ENCODE measurements around the gene HVCN1. TPM values are rescaled to one million over a fixed set of nuclear protein-coding genes. Genes with fewer than 3 reads are reported as not detected.
A peak's percentile ranks its signal among the peaks of the same experiment; 100 is the strongest.

HVCN1 gene
- total RNA-seq, 3 donors from 2014 or later (not counting 1 experiment from before 2014, with no cell fraction given) = 12.5 to 18.4 (median 18.0) TPM

DNA sequence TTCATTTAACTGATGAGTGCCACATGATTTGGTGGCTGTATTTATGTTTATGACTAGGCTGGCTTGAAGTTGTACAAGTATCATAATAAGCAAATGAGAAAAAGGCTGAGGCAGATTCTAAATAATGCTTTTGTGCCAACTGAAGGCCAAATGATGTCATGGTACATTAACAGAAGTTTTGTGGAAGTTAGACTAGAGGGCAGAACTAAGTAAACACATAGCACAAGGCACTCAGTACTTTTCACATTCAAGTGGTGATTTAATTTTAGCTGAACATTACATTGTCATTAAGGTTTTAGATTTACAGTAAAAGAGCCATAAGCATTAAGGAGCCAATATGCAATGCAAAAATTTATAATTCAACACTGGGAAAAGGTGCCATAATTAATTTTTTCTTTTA is 32.7 kb upstream of the HVCN1 start:
- Mint-ChIP-seq H3K27ac (peak overlapping the region in 1 of 2 donors; percentile 26), H3K36me3 (peaks cover 33% of the 10 kb centered on the region), H3K4me1 (peaks cover 7 to 15% of the 10 kb centered on the region in 2 donors), H3K27me3 (ENCODE audit: low read depth in 2 of 2) (no peaks in the 10 kb centered on the region), H3K9me3 (no peaks in the 10 kb centered on the region), H3K4me3 (no peak overlapping the region)
- DNase-seq (no peak), ATAC-seq (no peak)
- peaks cover 7% of the 10 kb centered on the region for H3K4me1 ChIP-seq (ENCODE audit: control insufficient read depth, insufficient read depth, low read length)
- TF ChIP-seq, protein P1, sequence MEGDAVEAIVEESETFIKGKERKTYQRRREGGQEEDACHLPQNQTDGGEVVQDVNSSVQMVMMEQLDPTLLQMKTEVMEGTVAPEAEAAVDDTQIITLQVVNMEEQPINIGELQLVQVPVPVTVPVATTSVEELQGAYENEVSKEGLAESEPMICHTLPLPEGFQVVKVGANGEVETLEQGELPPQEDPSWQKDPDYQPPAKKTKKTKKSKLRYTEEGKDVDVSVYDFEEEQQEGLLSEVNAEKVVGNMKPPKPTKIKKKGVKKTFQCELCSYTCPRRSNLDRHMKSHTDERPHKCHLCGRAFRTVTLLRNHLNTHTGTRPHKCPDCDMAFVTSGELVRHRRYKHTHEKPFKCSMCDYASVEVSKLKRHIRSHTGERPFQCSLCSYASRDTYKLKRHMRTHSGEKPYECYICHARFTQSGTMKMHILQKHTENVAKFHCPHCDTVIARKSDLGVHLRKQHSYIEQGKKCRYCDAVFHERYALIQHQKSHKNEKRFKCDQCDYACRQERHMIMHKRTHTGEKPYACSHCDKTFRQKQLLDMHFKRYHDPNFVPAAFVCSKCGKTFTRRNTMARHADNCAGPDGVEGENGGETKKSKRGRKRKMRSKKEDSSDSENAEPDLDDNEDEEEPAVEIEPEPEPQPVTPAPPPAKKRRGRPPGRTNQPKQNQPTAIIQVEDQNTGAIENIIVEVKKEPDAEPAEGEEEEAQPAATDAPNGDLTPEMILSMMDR (IDR thresholded peaks at IDR 0.05) = no peak
- no peaks in the 10 kb centered on the region for H3K9me3 ChIP-seq (ENCODE audit: control insufficient read depth, insufficient read depth, low read length)
- peaks cover 85% of the 10 kb centered on the region for H3K36me3 ChIP-seq (ENCODE audit: control insufficient read depth, insufficient read depth, low read length)
- no peak overlapping the region for H3K4me3 ChIP-seq (ENCODE audit: low read length)
- H3K27ac ChIP-seq (ENCODE audit: low read length) = no peak overlapping the region
- no peaks in the 10 kb centered on the region for H3K27me3 ChIP-seq (ENCODE audit: control insufficient read depth, insufficient read depth, low read length)
- intact Hi-C loops (cut with micrococcal nuclease) = no loop called here

- Histone ChIP-seq H3K27me3 (ENCODE audit: control insufficient read depth, insufficient read depth, low read length) (no peaks in the 10 kb centered on the region), H3K27ac (ENCODE audit: low read length) (no peak overlapping the region)
Measured at GRCh38 chr12:110720516-110720915, 31.6 kb upstream of the HVCN1 start.

DNA sequence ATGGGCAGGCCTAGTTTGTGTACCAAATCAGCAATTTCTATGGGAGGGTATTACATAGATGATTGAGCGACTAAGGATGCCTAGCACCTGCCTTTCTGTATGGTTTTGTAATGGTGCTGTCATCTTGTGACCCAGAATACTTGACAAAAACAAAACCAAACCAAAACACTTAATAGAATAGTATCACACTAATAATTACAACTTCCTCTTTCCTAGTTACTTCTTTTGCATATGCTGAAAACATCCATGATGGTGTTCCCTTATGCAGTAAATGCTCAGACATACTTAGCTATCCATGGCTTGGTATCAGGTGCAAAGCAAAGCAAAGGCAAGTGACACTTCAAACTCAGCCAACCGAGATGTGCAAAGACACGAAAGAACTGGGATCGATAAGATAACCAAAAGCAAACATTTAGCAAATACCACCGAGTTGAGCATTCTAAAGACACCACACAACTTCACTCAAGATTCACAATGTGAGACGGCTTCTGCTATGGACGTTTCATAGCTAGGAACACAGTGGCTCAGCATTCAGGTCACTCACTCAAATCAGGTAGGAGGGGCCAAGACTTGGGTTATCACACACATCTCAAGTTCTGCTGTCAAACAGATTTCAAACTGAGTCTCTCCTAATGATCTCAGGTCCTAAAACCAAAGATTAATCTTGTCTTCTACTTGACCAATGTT is 29.4 kb upstream of the HVCN1 start:
- WGBS (ENCODE audit: insufficient coverage) = 86% methylated on average over 6 of the region's 7 CpGs
- no peak for DNase-seq
- intact Hi-C loops (cut with micrococcal nuclease) = no loop called here
- Mint-ChIP-seq H3K27ac (peak overlapping the region; percentile 10 to 23), H3K4me3 (no peak overlapping the region), H3K27me3 (ENCODE audit: low read depth in 2 of 2) (no peaks in the 10 kb centered on the region), H3K9me3 (no peaks in the 10 kb centered on the region), H3K4me1 (peaks cover 0 to 4% of the 10 kb centered on the region in 2 donors), H3K36me3 (peaks cover 33% of the 10 kb centered on the region)
- TF ChIP-seq, protein P1 (IDR thresholded peaks at IDR 0.05) = no peak
- Histone ChIP-seq H3K27me3 (ENCODE audit: control insufficient read depth, insufficient read depth, low read length) (no peaks in the 10 kb centered on the region), H3K27ac (ENCODE audit: low read length) (peak overlapping the region; percentile 46), H3K9me3 (ENCODE audit: control insufficient read depth, insufficient read depth, low read length) (no peaks in the 10 kb centered on the region), H3K36me3 (ENCODE audit: control insufficient read depth, insufficient read depth, low read length) (peaks cover 56% of the 10 kb centered on the region), H3K4me3 (ENCODE audit: low read length) (no peak overlapping the region), H3K4me1 (ENCODE audit: control insufficient read depth, insufficient read depth, low read length) (no peaks in the 10 kb centered on the region)
- ATAC-seq = no peak

More at GRCh38 chr12:110720516-110720915, 31.6 kb upstream of the HVCN1 start:
- Mint-ChIP-seq H3K4me3 (no peak overlapping the region), H3K9me3 (no peaks in the 10 kb centered on the region), H3K36me3 (peaks cover 33% of the 10 kb centered on the region), H3K27ac (no peak overlapping the region), H3K27me3 (ENCODE audit: low read depth in 2 of 2) (no peaks in the 10 kb centered on the region), H3K4me1 (peaks cover 7 to 10% of the 10 kb centered on the region in 2 donors)
- ATAC-seq = no peak
- no peak for DNase-seq
- TF ChIP-seq, protein P1 (IDR thresholded peaks at IDR 0.05) = no peak
- Histone ChIP-seq H3K4me3 (ENCODE audit: low read length) (no peak overlapping the region), H3K4me1 (ENCODE audit: control insufficient read depth, insufficient read depth, low read length) (peaks cover 3% of the 10 kb centered on the region), H3K9me3 (ENCODE audit: control insufficient read depth, insufficient read depth, low read length) (no peaks in the 10 kb centered on the region), H3K36me3 (ENCODE audit: control insufficient read depth, insufficient read depth, low read length) (peaks cover 78% of the 10 kb centered on the region)
- intact Hi-C loops (cut with micrococcal nuclease) = no loop called here

DNA sequence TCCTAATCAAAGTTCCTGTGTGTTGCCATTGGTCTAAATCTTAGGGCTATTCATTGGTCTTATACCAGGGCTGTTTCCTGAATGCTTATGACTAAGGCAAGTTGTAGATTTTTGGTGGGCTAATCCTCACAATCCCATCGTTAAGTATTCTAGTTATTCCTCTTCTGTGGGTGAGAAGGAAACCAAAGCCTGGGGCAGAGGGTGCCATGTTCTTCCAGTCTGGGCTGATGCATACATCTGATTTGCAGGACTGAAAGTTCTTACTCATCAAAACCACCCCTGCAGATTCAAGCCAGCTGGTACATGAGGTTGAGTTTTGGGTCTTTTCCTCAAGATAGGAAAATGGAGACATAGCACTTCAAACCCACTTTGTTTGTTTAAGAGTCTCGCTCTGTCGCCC is 28.1 kb upstream of the HVCN1 start:
- Mint-ChIP-seq H3K27me3 (ENCODE audit: low read depth in 2 of 2) (no peaks in the 10 kb centered on the region), H3K9me3 (no peaks in the 10 kb centered on the region), H3K36me3 (peaks cover 28% of the 10 kb centered on the region), H3K27ac (peak overlapping the region; percentile 23 to 61), H3K4me3 (no peak overlapping the region), H3K4me1 (no peaks in the 10 kb centered on the region)
- Histone ChIP-seq H3K27me3 (ENCODE audit: control insufficient read depth, insufficient read depth, low read length) (no peaks in the 10 kb centered on the region), H3K9me3 (ENCODE audit: control insufficient read depth, insufficient read depth, low read length) (no peaks in the 10 kb centered on the region), H3K4me1 (ENCODE audit: control insufficient read depth, insufficient read depth, low read length) (no peaks in the 10 kb centered on the region), H3K4me3 (ENCODE audit: low read length) (no peak overlapping the region), H3K36me3 (ENCODE audit: control insufficient read depth, insufficient read depth, low read length) (peaks cover 45% of the 10 kb centered on the region), H3K27ac (ENCODE audit: low read length) (no peak overlapping the region)
- 94% methylated on average over 3 of the region's 3 CpGs for WGBS (ENCODE audit: insufficient coverage)
- DNase-seq = no peak
- intact Hi-C loops (cut with micrococcal nuclease) = no loop called here
- no peak for ATAC-seq
- TF ChIP-seq, protein P1 (IDR thresholded peaks at IDR 0.05) = no peak
